ENCODE data around the gene NHS.

NHS gene

GRCh38 chrX:17456526-17456925, 81.5 kb downstream of the NHS start:
- DNase-seq: no peak

- no peak for DNase-seq
Measured at GRCh38 chrX:17459008-17459611, 84.1 kb downstream of the NHS start.

GRCh38 chrX:17459661-17460060, 84.7 kb downstream of the NHS start:
- DNase-seq: no peak

GRCh38 chrX:17462881-17463280, 87.9 kb downstream of the NHS start:
- DNase-seq: no peak

- no peak for DNase-seq
Measured at GRCh38 chrX:17464194-17464593, 89.2 kb downstream of the NHS start.

GRCh38 chrX:17465201-17465600, 90.2 kb downstream of the NHS start:
- no peak for DNase-seq

GRCh38 chrX:17465802-17466201, 90.8 kb downstream of the NHS start:
- DNase-seq: no peak

- no peak for DNase-seq
Measured at GRCh38 chrX:17470136-17470535, 95.1 kb downstream of the NHS start.

- no peak for DNase-seq
Measured at GRCh38 chrX:17471121-17471520, 96.1 kb downstream of the NHS start.

GRCh38 chrX:17471861-17472260, 96.9 kb downstream of the NHS start:
- DNase-seq: no peak

GRCh38 chrX:17472424-17472823, 97.4 kb downstream of the NHS start:
- DNase-seq: no peak

GRCh38 chrX:17473021-17473420, 98.0 kb downstream of the NHS start:
- DNase-seq: no peak

GRCh38 chrX:17474892-17475291, 99.9 kb downstream of the NHS start:
- DNase-seq: no peak

GRCh38 chrX:17475449-17476217, 100.6 kb downstream of the NHS start:
- DNase-seq: no peak

GRCh38 chrX:17476411-17476810, 101.4 kb downstream of the NHS start:
- DNase-seq: no peak

- no peak for DNase-seq
Measured at GRCh38 chrX:17481086-17481485, 106.1 kb downstream of the NHS start.

- DNase-seq: no peak
Measured at GRCh38 chrX:17484592-17484991, 109.6 kb downstream of the NHS start.

- no peak for DNase-seq
Measured at GRCh38 chrX:17485391-17485790, 110.4 kb downstream of the NHS start.

GRCh38 chrX:17488036-17488435, 113.0 kb downstream of the NHS start:
- DNase-seq: no peak

- no peak for DNase-seq
Measured at GRCh38 chrX:17494216-17494615, 119.2 kb downstream of the NHS start.

- DNase-seq: no peak
Measured at GRCh38 chrX:17495052-17495451, 120.1 kb downstream of the NHS start.

- no peak for DNase-seq
Measured at GRCh38 chrX:17496407-17496806, 121.4 kb downstream of the NHS start.

- DNase-seq: no peak
Measured at GRCh38 chrX:17497193-17497592, 122.2 kb downstream of the NHS start.

- no peak for DNase-seq
Measured at GRCh38 chrX:17499512-17499911, 124.5 kb downstream of the NHS start.

- no peak for DNase-seq
Measured at GRCh38 chrX:17500145-17500579, 125.2 kb downstream of the NHS start.
